Transverse colon (tissue), 3 donors: Measurements from ENCODE around the gene RAB26.

Experiments used
- POLR2A ChIP-seq: fragments of 450-650 bp; IDR thresholded peaks from one replicate; pipeline ENCODE4 v1.6.1; 2016; ENCODE audit warnings: antibody characterized with exemption, mild to moderate bottlenecking, moderate library complexity
- TF ChIP-seq, protein P1 (sequence below), 5 experiments: fragments of 200-600 bp in 3 of 5; fragments of 450-650 bp in 2 of 5; sonication (generic) in 3 of 5; IDR thresholded peaks; 1 replicate in 2 of 5; 2 replicates in 3 of 5; pipeline ENCODE4 v1.5.1; 2016 to 2017; ENCODE audit warnings: antibody characterized with exemption in 5 of 5, inconsistent platforms in 3 of 5, mild to moderate bottlenecking in 2 of 5, moderate library complexity in 1 of 5

DNA sequence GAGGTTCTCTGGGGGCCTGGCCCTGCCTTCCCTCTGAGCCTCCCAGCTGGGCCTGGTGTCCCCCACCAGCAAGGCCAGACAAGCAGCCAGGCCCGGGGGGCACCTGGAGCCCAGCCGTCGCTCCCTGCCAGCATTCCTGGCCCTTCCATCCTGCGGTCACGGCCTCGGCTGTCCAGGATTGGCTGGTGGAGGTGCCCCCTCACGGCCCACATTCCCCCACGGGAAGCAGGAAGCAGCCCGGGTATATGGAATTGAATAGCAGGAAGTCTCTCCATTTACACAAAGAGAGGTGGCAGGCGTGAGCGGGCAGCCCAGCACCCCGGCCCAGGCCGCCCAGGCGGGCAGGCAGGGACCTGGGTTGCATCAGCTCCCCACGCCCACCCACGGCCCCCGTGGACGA lies 21.7 kb downstream of the RAB26 start:
- no peak for TF ChIP-seq POLR2A
- TF ChIP-seq, protein P1, sequence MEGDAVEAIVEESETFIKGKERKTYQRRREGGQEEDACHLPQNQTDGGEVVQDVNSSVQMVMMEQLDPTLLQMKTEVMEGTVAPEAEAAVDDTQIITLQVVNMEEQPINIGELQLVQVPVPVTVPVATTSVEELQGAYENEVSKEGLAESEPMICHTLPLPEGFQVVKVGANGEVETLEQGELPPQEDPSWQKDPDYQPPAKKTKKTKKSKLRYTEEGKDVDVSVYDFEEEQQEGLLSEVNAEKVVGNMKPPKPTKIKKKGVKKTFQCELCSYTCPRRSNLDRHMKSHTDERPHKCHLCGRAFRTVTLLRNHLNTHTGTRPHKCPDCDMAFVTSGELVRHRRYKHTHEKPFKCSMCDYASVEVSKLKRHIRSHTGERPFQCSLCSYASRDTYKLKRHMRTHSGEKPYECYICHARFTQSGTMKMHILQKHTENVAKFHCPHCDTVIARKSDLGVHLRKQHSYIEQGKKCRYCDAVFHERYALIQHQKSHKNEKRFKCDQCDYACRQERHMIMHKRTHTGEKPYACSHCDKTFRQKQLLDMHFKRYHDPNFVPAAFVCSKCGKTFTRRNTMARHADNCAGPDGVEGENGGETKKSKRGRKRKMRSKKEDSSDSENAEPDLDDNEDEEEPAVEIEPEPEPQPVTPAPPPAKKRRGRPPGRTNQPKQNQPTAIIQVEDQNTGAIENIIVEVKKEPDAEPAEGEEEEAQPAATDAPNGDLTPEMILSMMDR (IDR thresholded peaks at IDR 0.05) = no peak
